GM23248 (cell line): ENCODE results near the gene KIF5A.

Source experiments
- EZH2 ChIP-seq: fragments of 200-600 bp; sonication (generic); IDR thresholded peaks from 2 replicates; pipeline ENCODE4 v1.6.1; 2018; ENCODE audit warnings: antibody characterized with exemption, mild to moderate bottlenecking; ENCODE audit not compliant: insufficient read depth, poor library complexity, severe bottlenecking
- EZH2phosphoT487 ChIP-seq: fragments of 200-600 bp; sonication (generic); IDR thresholded peaks from 2 replicates; pipeline ENCODE4 v1.6.1; 2018; ENCODE audit warnings: antibody characterized with exemption, moderate library complexity, mild to moderate bottlenecking, low read depth; ENCODE audit not compliant: insufficient read depth

DNA sequence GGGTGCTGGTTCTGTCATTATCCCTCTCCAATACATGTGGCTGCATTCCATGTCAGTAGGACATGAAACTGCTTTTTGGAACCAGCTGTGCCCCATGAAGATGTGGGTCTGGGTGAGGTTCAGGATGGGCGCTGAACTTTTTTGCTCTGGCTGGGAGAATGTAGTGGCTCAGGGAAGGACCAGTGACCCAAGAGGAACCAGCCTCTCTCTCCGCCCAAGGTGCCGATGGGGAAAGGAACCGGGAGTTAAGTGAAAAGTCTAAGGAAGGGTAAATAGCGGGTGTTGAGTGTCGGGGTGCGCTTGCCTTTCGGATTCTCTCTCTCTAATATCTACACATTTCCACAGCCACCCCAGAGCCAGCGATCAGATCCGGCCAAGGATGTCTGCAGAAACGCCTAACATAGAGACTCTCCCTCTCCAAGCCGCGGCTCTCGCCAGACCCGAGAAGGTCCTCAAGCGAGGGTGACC, 69.2 kb downstream of the KIF5A start:
- TF ChIP-seq EZH2: no peak
- TF ChIP-seq EZH2phosphoT487: no peak
